ENCODE measurements around the gene TBX15.

TBX15 gene

DNA sequence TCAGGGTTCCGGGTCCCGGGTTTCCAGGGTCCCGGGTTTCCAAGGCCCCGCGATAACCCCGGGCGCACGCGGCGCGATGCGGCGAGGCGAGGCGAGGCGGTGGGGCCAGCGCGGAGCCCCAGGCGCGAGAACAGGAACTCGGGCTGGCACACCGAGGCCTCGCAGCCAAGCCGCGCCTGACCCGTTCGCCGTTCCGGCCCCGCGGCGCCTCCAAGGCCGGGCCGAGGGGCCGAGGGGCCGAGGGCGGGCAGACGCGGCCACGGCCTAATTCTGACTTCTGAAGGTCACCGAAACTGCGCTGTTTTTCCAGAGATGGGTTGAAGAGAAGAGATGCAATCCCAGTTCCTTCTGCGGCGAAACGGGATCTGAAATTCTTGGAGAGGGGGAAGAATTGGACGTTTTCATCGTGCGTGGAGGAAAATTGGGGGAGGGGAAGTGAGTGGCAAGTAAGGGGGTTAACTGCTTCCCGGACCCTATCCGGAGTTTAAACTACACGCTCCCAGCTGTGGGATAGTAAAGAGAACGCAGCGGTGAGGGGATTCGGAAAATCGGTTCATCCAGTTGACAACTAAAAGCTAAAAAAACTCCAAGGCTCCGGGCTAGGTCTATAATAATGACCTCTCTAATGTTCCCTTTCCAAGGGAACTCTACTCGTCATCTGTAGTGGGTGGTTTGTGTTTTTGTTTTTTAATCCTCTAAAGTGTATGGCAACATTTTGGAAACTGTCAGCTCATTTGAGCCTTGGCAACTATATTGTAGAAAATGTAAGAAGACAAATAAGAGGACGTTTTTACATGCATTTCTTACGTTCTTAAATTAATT lies 8.2 kb downstream of the TBX15 start:
- H3K9ac ChIP-seq (ENCODE audit: low read length): no peak overlapping the region
- no peak overlapping the region for H3K27ac ChIP-seq (ENCODE audit: low read length)
- H2AFZ ChIP-seq (ENCODE audit: low read length): no peak overlapping the region
- H3K79me2 ChIP-seq (ENCODE audit: low read length): no peaks in the 10 kb centered on the region
- no peaks in the 10 kb centered on the region for H3K4me1 ChIP-seq (ENCODE audit: low read length)
- no peaks in the 10 kb centered on the region for H4K20me1 ChIP-seq (ENCODE audit: insufficient read depth, low read length)
- DNase-seq: no peak
- H3K4me2 ChIP-seq (ENCODE audit: low read depth, low read length): no peak overlapping the region
- H3K9me3 ChIP-seq (replicated peaks; ENCODE audit: insufficient read depth, low read length): no peaks in the 10 kb centered on the region
- no peaks in the 10 kb centered on the region for H3K36me3 ChIP-seq (replicated peaks; ENCODE audit: insufficient read depth, low read length)
- no peaks in the 10 kb centered on the region for H3K9me2 ChIP-seq (replicated peaks; ENCODE audit: insufficient read depth, low read length)
- no peaks in the 10 kb centered on the region for H3F3A ChIP-seq (ENCODE audit: insufficient read depth, low read length)
- TF ChIP-seq EZH2phosphoT487 (IDR thresholded peaks at IDR 0.05; ENCODE audit: low read length): no peak
- TF ChIP-seq, protein P1, sequence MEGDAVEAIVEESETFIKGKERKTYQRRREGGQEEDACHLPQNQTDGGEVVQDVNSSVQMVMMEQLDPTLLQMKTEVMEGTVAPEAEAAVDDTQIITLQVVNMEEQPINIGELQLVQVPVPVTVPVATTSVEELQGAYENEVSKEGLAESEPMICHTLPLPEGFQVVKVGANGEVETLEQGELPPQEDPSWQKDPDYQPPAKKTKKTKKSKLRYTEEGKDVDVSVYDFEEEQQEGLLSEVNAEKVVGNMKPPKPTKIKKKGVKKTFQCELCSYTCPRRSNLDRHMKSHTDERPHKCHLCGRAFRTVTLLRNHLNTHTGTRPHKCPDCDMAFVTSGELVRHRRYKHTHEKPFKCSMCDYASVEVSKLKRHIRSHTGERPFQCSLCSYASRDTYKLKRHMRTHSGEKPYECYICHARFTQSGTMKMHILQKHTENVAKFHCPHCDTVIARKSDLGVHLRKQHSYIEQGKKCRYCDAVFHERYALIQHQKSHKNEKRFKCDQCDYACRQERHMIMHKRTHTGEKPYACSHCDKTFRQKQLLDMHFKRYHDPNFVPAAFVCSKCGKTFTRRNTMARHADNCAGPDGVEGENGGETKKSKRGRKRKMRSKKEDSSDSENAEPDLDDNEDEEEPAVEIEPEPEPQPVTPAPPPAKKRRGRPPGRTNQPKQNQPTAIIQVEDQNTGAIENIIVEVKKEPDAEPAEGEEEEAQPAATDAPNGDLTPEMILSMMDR (IDR thresholded peaks at IDR 0.05; ENCODE audit: low read length): no peak
- TF ChIP-seq EZH2 (optimal IDR thresholded peaks at IDR 0.05; ENCODE audit: low read depth, low read length): no peak
- H3K4me3 ChIP-seq (ENCODE audit: low read length): no peak overlapping the region
- H3K27me3 ChIP-seq (replicated peaks; ENCODE audit: insufficient read depth, low read length): no peaks in the 10 kb centered on the region

DNA sequence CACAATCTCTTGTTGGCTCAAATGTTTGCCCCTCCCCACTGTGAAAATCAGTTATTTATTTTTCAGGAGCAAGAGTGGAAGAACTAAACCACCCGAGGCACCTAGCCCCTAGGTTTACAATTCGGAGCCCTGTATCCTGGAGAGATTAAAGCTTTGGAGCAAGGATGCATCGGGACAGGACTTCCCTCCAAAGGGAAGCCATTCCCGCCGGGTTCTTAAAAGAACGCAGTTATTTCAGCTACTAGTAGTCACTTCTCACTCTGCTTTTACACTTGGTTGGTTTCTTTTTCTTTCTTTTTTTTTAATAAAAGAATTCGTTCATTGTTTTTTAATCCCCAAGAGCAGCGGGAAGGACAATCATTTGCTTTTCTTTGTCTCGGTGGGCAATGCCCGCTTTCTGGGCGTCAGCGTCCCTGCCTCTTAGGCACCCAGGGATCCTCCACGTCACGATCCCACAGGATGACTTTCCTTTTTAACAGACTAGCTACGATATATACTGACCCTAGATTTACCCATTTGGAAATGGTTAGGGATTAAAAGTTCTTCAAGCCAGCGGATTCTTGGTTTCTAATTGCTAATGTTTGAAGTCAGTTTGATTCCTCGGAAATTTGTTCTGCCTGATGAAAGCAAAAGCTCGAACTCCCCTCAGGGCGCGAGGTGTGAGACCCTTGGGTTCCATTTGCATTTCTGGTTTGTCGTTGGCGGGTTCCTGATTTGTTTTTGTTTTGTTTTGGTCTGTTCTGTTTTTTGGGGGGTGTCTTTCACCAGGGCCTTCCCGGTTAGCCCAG lies 9.0 kb downstream of the TBX15 start:
- no peaks in the 10 kb centered on the region for H3K79me2 ChIP-seq (ENCODE audit: low read length)
- TF ChIP-seq EZH2 (optimal IDR thresholded peaks at IDR 0.05; ENCODE audit: low read depth, low read length): no peak
- TF ChIP-seq EZH2phosphoT487 (IDR thresholded peaks at IDR 0.05; ENCODE audit: low read length): no peak
- TF ChIP-seq, protein P1 (IDR thresholded peaks at IDR 0.05; ENCODE audit: low read length): no peak
- H3K4me1 ChIP-seq (ENCODE audit: low read length): no peaks in the 10 kb centered on the region
- DNase-seq: no peak
- no peak overlapping the region for H3K9ac ChIP-seq (ENCODE audit: low read length)
- H3K27me3 ChIP-seq (replicated peaks; ENCODE audit: insufficient read depth, low read length): no peaks in the 10 kb centered on the region
- H3K4me2 ChIP-seq (ENCODE audit: low read depth, low read length): no peak overlapping the region
- H2AFZ ChIP-seq (ENCODE audit: low read length): no peak overlapping the region
- no peaks in the 10 kb centered on the region for H3K9me3 ChIP-seq (replicated peaks; ENCODE audit: insufficient read depth, low read length)
- H3F3A ChIP-seq (ENCODE audit: insufficient read depth, low read length): no peaks in the 10 kb centered on the region
- H4K20me1 ChIP-seq (ENCODE audit: insufficient read depth, low read length): no peaks in the 10 kb centered on the region
- H3K9me2 ChIP-seq (replicated peaks; ENCODE audit: insufficient read depth, low read length): no peaks in the 10 kb centered on the region
- H3K36me3 ChIP-seq (replicated peaks; ENCODE audit: insufficient read depth, low read length): no peaks in the 10 kb centered on the region
- no peak overlapping the region for H3K27ac ChIP-seq (ENCODE audit: low read length)
- H3K4me3 ChIP-seq (ENCODE audit: low read length): no peak overlapping the region

DNA sequence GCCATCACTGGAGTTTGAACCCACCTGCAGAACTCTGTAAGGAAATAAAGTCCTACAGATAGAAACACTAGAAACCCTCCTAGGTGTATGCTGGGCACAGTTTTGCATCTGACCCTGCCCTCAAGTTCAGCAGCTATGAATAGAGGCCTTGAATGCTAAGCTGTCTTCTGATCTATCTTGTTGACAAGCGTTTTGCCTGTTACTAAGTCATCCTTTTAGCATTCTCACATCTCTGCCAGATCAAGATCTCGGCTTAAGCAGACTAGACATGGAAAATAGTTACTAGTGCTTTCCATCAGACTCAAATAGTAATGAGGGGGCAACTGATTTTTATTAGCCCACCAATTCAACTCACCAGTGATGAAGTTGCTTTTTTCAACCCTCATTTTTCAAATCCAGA lies 10.5 kb downstream of the TBX15 start:
- TF ChIP-seq EZH2phosphoT487 (IDR thresholded peaks at IDR 0.05; ENCODE audit: low read length) (no peak), EZH2 (optimal IDR thresholded peaks at IDR 0.05; ENCODE audit: low read depth, low read length) (no peak)
- TF ChIP-seq, protein P1 (IDR thresholded peaks at IDR 0.05; ENCODE audit: low read length): no peak
- Histone ChIP-seq H3K9me3 (replicated peaks; ENCODE audit: insufficient read depth, low read length) (no peaks in the 10 kb centered on the region), H3K4me1 (ENCODE audit: low read length) (no peaks in the 10 kb centered on the region), H3K27me3 (replicated peaks; ENCODE audit: insufficient read depth, low read length) (no peaks in the 10 kb centered on the region), H3K4me3 (ENCODE audit: low read length) (no peak overlapping the region), H3F3A (ENCODE audit: insufficient read depth, low read length) (no peaks in the 10 kb centered on the region), H3K9ac (ENCODE audit: low read length) (no peak overlapping the region), H3K36me3 (replicated peaks; ENCODE audit: insufficient read depth, low read length) (no peaks in the 10 kb centered on the region), H2AFZ (ENCODE audit: low read length) (no peak overlapping the region), H3K27ac (ENCODE audit: low read length) (no peak overlapping the region), H3K9me2 (replicated peaks; ENCODE audit: insufficient read depth, low read length) (no peaks in the 10 kb centered on the region), H3K79me2 (ENCODE audit: low read length) (no peaks in the 10 kb centered on the region), H4K20me1 (ENCODE audit: insufficient read depth, low read length) (no peaks in the 10 kb centered on the region), H3K4me2 (ENCODE audit: low read depth, low read length) (no peak overlapping the region)
- DNase-seq: no peak
